Fibroblast of skin of left biceps (primary cell): ENCODE results near the gene DIAPH1.
A peak's percentile ranks its signal among the peaks of the same experiment; 100 is the strongest.

Source experiments
- DNase-seq, 2 experiments: peaks; one replicate each; pipeline ENCODE4 v3.0.0-alpha.2; 2013; ENCODE audit warnings: low read depth in 2 of 2

Gene DIAPH1

GRCh38 chr5:141484310-141484640, 134.5 kb downstream of the DIAPH1 start:
- no peak for DNase-seq

- no peak for DNase-seq
Observed at GRCh38 chr5:141483902-141484301, 134.9 kb downstream of the DIAPH1 start.

GRCh38 chr5:141479776-141480175, 139.0 kb downstream of the DIAPH1 start:
- no peak for DNase-seq

GRCh38 chr5:141478321-141478945, 140.4 kb downstream of the DIAPH1 start:
- no peak for DNase-seq

- no peak for DNase-seq
Observed at GRCh38 chr5:141477815-141478214, 141.0 kb downstream of the DIAPH1 start.

- no peak for DNase-seq
Observed at GRCh38 chr5:141477044-141477575, 141.7 kb downstream of the DIAPH1 start.

- DNase-seq: peak in 1 of 2 experiments; percentile 58
Observed at GRCh38 chr5:141476132-141476911, 142.5 kb downstream of the DIAPH1 start.

- DNase-seq: peak; percentile 91
Observed at GRCh38 chr5:141475625-141476131, 143.1 kb downstream of the DIAPH1 start, which contains the start of gene PCDHGC3. PCDHGC3 (plus strand) TSS chr5:141475966; CDS start chr5:141476117, 151 bp downstream.

GRCh38 chr5:141465351-141465750, 153.4 kb downstream of the DIAPH1 start:
- no peak for DNase-seq
